Cardiac muscle cell (in vitro differentiated cells and primary cell): ENCODE data around the gene PLXNA1. TPM values are rescaled to one million over a fixed set of nuclear protein-coding genes. Genes with fewer than 3 reads are reported as not detected.

Experiments used
- DNase-seq, 2 donors: peaks; one replicate each; pipeline versions ENCODE4 v3.0.0 to v3.0.0-alpha.2; 2010 to 2017; ENCODE audit warnings: low read depth in 1 of 2, low spot score in 1 of 2
- H3K27ac ChIP-seq: fragments of 200-600 bp; sonication (generic); 2 replicates; pipeline ENCODE4 v1.5.1; 2016
- H3K27me3 ChIP-seq: fragments of 200-600 bp; sonication (generic); 2 replicates; pipeline ENCODE4 v1.6.0; 2016; ENCODE audit warnings: control low read depth
- H3K36me3 ChIP-seq: fragments of 200-600 bp; sonication (generic); 2 replicates; pipeline ENCODE4 v1.5.1; 2016; ENCODE audit warnings: control low read depth
- H3K4me1 ChIP-seq: fragments of 200-600 bp; sonication (generic); 2 replicates; pipeline ENCODE4 v1.8.1; 2017; ENCODE audit warnings: low read depth, mild to moderate bottlenecking, mixed run types
- H3K4me3 ChIP-seq: fragments of 200-600 bp; sonication (generic); 2 replicates; pipeline ENCODE4 v1.5.1; 2016; ENCODE audit warnings: mild to moderate bottlenecking
- H3K9me3 ChIP-seq: fragments of 200-600 bp; sonication (generic); 2 replicates; pipeline ENCODE4 v1.5.1; 2017; ENCODE audit warnings: low read depth, mild to moderate bottlenecking, control low read depth
- CTCF ChIP-seq: IDR thresholded peaks from 2 replicates; pipeline ENCODE4 v1.5.1; 2012; ENCODE audit warnings: low read depth, mild to moderate bottlenecking, low read length
- polyA plus RNA-seq: library from polyadenylated mRNA; unstranded; fragments of >200 nt; fragmentation: Nextera tagmentation; extraction: Ambion mirVana; gene quantifications from 2 replicates; pipeline ENCODE4 v1.2.1, GENCODE V29; 2016
- total RNA-seq: library from RNA; depleted of rRNA; stranded (reverse); fragments of >200 nt; gene quantifications from 2 replicates; pipeline ENCODE4 v1.2.3, GENCODE V29; 2016

PLXNA1 gene
- total and polyA plus RNA-seq, 2 experiments from 2014 or later = 19.5 to 71.0 TPM

- DNase-seq = no peak
- Histone ChIP-seq H3K27ac (no peak overlapping the region), H3K4me3 (no peak overlapping the region), H3K27me3 (no peaks in the 10 kb centered on the region), H3K36me3 (no peaks in the 10 kb centered on the region), H3K9me3 (no peaks in the 10 kb centered on the region), H3K4me1 (peaks cover 4% of the 10 kb centered on the region)
- no peak for TF ChIP-seq CTCF
Measured at GRCh38 chr3:126947429-126947828, 35.5 kb upstream of the PLXNA1 start.

GRCh38 chr3:126948980-126949535 is 33.9 kb upstream of the PLXNA1 start:
- Histone ChIP-seq H3K4me3 (no peak overlapping the region), H3K4me1 (peaks cover 4% of the 10 kb centered on the region), H3K27ac (no peak overlapping the region), H3K36me3 (no peaks in the 10 kb centered on the region), H3K27me3 (no peaks in the 10 kb centered on the region), H3K9me3 (no peaks in the 10 kb centered on the region)
- no peak for TF ChIP-seq CTCF
- DNase-seq = no peak

- Histone ChIP-seq H3K36me3 (no peaks in the 10 kb centered on the region), H3K27me3 (no peaks in the 10 kb centered on the region), H3K4me3 (no peak overlapping the region), H3K9me3 (no peaks in the 10 kb centered on the region), H3K27ac (no peak overlapping the region), H3K4me1 (peaks cover 4% of the 10 kb centered on the region)
- TF ChIP-seq CTCF = no peak
- no peak for DNase-seq
Measured at GRCh38 chr3:126951561-126951960, 31.4 kb upstream of the PLXNA1 start.

DNA sequence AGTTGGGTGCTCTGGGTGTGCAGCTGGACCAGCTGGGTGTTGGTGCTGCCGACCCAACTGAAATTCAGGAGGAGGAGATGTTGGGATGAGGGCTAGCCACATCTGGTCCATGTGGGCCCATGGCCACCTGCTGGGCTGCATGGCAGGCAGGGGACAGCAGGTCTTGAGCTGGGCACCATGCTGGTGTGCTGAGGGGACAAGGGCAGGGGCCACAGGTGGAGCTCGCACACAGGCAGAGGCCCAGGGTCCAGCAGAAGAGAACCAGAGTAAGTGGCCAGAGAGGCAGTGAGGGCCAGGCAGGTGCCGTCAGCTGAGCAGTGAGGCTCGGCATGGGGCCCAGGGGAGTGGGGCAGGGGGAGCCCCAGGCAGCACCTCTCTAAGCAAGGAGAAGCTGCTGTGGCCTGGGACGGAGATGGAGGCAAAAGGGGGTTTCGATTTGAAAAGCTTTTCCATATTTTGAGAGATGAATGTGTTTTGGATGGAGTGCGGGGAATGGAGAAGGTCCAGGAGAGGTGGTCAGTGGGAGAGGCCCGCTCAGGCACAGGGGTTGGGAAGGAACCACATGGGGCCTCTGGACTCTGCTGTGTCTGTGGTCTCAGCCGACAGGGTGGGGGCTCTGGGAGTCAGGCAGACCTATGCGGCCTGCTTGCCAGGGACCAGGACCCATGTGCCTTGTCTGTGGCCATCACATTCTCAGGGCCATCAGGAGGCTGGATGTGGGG is 30.5 kb upstream of the PLXNA1 start:
- no peak overlapping the region for H3K27ac ChIP-seq
- H3K4me1 ChIP-seq = peaks cover 4% of the 10 kb centered on the region
- H3K4me3 ChIP-seq = no peak overlapping the region
- H3K9me3 ChIP-seq = no peaks in the 10 kb centered on the region
- no peak for DNase-seq
- H3K36me3 ChIP-seq = no peaks in the 10 kb centered on the region
- H3K27me3 ChIP-seq = no peaks in the 10 kb centered on the region
- no peak for TF ChIP-seq CTCF

- Histone ChIP-seq H3K9me3 (no peaks in the 10 kb centered on the region), H3K27ac (no peak overlapping the region), H3K4me1 (peaks cover 4% of the 10 kb centered on the region), H3K4me3 (no peak overlapping the region), H3K27me3 (no peaks in the 10 kb centered on the region), H3K36me3 (no peaks in the 10 kb centered on the region)
- no peak for DNase-seq
- TF ChIP-seq CTCF = no peak
Measured at GRCh38 chr3:126952983-126953660, 29.8 kb upstream of the PLXNA1 start.
